MM.1S (cell line): Measurements from ENCODE around the gene DPP10.
"Not testable (repeated sequence)": the region's sequence is repeated elsewhere in the genome, so short reads cannot be mapped to it uniquely, and the experiment has no call there.

ENCODE experiments used
- DNase-seq: peaks from one replicate; pipeline ENCODE4 v3.0.0-alpha.2; 2015
- H2AFZ ChIP-seq: fragments of 300-600 bp; sonication (generic); 2 replicates; pipeline ENCODE4 v1.6.0; 2016; ENCODE audit warnings: antibody characterized with exemption, low read length
- H3F3A ChIP-seq: fragments of 300-600 bp; sonication (generic); 2 replicates; pipeline ENCODE4 v1.6.1; 2016; ENCODE audit warnings: mild to moderate bottlenecking, antibody characterized with exemption, low read length, moderate library complexity, mixed read lengths; ENCODE audit not compliant: insufficient read depth
- H3K27ac ChIP-seq: fragments of 300-600 bp; sonication (generic); 2 replicates; pipeline ENCODE4 v1.5.1; 2016; ENCODE audit warnings: mild to moderate bottlenecking, low read length
- H3K27me3 ChIP-seq: fragments of 300-600 bp; sonication (generic); replicated peaks from 2 replicates; pipeline ENCODE4 v1.6.0; 2016; ENCODE audit warnings: low read length; ENCODE audit not compliant: insufficient read depth
- H3K36me3 ChIP-seq: fragments of 300-600 bp; sonication (generic); replicated peaks from 2 replicates; pipeline ENCODE4 v1.6.1; 2016; ENCODE audit warnings: mild to moderate bottlenecking, low read length, mixed read lengths; ENCODE audit not compliant: insufficient read depth
- H3K4me1 ChIP-seq: fragments of 300-600 bp; sonication (generic); 2 replicates; pipeline ENCODE4 v1.6.1; 2016; ENCODE audit warnings: low read length, mixed read lengths
- H3K4me2 ChIP-seq: fragments of 300-600 bp; sonication (generic); 2 replicates; pipeline ENCODE4 v1.6.0; 2016; ENCODE audit warnings: low read depth, low read length
- H3K4me3 ChIP-seq: fragments of 300-600 bp; sonication (generic); 2 replicates; pipeline ENCODE4 v1.5.1; 2016; ENCODE audit warnings: low read length, mixed read lengths
- H3K79me2 ChIP-seq: fragments of 300-600 bp; sonication (generic); 2 replicates; pipeline ENCODE4 v1.6.1; 2016; ENCODE audit warnings: mixed run types, low read length, mixed read lengths
- H3K9ac ChIP-seq: fragments of 300-600 bp; sonication (generic); 2 replicates; pipeline ENCODE4 v1.6.1; 2016; ENCODE audit warnings: low read length, mixed read lengths
- H3K9me2 ChIP-seq: fragments of 300-600 bp; sonication (generic); replicated peaks from 2 replicates; pipeline ENCODE4 v1.6.1; 2016; ENCODE audit warnings: mild to moderate bottlenecking, low read length, mixed read lengths; ENCODE audit not compliant: insufficient read depth
- H3K9me3 ChIP-seq: fragments of 300-600 bp; sonication (generic); replicated peaks from 2 replicates; pipeline ENCODE4 v1.6.1; 2016; ENCODE audit warnings: mild to moderate bottlenecking, low read length, mixed read lengths; ENCODE audit not compliant: insufficient read depth
- H4K20me1 ChIP-seq: fragments of 300-600 bp; sonication (generic); 2 replicates; pipeline ENCODE4 v1.6.1; 2016; ENCODE audit warnings: mild to moderate bottlenecking, low read length, moderate library complexity, mixed read lengths; ENCODE audit not compliant: insufficient read depth
- EZH2 ChIP-seq: fragments of 300-600 bp; sonication (generic); optimal IDR thresholded peaks from 2 replicates; pipeline ENCODE3; 2017; ENCODE audit warnings: low read depth, mild to moderate bottlenecking, antibody characterized with exemption, low read length, mixed read lengths
- EZH2phosphoT487 ChIP-seq: fragments of 300-600 bp; sonication (generic); IDR thresholded peaks from 2 replicates; pipeline ENCODE4 v1.6.1; 2018; ENCODE audit warnings: antibody characterized with exemption, low read length
- TF ChIP-seq, protein P1 (sequence below): fragments of 300-600 bp; sonication (generic); IDR thresholded peaks from 2 replicates; pipeline ENCODE4 v1.5.1; 2016; ENCODE audit warnings: antibody characterized with exemption, low read length, mixed read lengths

Gene DPP10

DNA sequence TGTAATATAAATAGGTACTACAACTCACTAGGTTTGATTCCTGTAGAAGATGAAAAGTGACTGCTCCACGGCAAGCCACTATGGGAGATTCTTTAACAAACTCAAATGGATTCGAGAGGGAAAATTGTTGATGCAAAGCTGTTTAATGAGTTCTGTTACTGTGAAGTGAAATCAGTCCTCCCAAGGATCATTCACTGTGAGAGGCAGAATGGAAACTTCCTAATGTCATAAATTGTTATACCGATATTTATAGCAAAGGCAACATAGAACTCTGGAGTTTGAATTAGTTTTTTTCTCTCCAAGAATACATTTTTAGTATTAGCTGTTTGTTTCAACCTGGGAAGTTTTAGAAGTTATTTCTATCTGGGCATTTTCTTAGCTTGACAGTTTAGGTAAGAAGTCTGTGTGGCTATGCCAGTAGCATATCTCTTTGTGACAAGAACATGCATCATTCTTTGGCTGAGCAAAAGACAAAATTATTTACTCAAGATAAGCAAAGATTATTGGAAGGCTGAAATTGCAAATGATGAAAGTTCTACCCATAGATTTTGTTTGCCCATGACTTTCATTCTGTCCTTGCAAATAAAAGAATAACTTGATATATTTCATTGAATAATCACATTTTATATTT, 979.7 kb downstream of the DPP10 start:
- H3K4me3 ChIP-seq = no peak overlapping the region
- no peak for DNase-seq
- no peak overlapping the region for H2AFZ ChIP-seq
- H3K4me2 ChIP-seq = no peak overlapping the region
- no peaks in the 10 kb centered on the region for H3K4me1 ChIP-seq
- no peaks in the 10 kb centered on the region for H4K20me1 ChIP-seq
- H3F3A ChIP-seq = no peaks in the 10 kb centered on the region
- H3K36me3 ChIP-seq = no peaks in the 10 kb centered on the region
- H3K9me3 ChIP-seq = no peaks in the 10 kb centered on the region
- no peak overlapping the region for H3K9ac ChIP-seq
- H3K79me2 ChIP-seq = no peaks in the 10 kb centered on the region
- TF ChIP-seq EZH2phosphoT487 (no peak), EZH2 (no peak)
- TF ChIP-seq, protein P1, sequence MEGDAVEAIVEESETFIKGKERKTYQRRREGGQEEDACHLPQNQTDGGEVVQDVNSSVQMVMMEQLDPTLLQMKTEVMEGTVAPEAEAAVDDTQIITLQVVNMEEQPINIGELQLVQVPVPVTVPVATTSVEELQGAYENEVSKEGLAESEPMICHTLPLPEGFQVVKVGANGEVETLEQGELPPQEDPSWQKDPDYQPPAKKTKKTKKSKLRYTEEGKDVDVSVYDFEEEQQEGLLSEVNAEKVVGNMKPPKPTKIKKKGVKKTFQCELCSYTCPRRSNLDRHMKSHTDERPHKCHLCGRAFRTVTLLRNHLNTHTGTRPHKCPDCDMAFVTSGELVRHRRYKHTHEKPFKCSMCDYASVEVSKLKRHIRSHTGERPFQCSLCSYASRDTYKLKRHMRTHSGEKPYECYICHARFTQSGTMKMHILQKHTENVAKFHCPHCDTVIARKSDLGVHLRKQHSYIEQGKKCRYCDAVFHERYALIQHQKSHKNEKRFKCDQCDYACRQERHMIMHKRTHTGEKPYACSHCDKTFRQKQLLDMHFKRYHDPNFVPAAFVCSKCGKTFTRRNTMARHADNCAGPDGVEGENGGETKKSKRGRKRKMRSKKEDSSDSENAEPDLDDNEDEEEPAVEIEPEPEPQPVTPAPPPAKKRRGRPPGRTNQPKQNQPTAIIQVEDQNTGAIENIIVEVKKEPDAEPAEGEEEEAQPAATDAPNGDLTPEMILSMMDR = no peak
- H3K27me3 ChIP-seq = no peaks in the 10 kb centered on the region
- H3K27ac ChIP-seq = no peak overlapping the region
- no peaks in the 10 kb centered on the region for H3K9me2 ChIP-seq

DNA sequence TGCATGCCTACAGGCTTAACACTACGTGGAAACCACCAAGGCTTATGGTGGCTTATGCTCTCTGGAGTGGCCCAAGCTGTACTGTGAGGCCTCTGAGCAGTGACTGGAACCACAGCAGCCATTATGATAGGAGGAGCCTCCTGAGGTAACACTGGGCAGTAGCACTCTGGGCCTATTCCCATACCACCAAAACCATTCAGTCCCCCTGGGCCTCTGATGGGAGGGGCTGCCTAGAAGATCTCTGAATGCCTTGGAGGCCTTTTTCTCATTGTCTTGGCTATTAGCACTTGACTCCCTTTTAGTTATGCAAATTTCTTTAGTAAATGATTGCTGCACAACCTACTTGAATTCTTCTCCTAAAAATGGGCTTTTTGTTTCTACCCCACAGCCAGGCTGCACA, 985.0 kb downstream of the DPP10 start:
- no peaks in the 10 kb centered on the region for H3K36me3 ChIP-seq
- H2AFZ ChIP-seq = no peak overlapping the region
- no peaks in the 10 kb centered on the region for H3K27me3 ChIP-seq
- no peak for DNase-seq
- no peaks in the 10 kb centered on the region for H3K79me2 ChIP-seq
- TF ChIP-seq, protein P1 = no peak
- TF ChIP-seq EZH2phosphoT487 (no peak), EZH2 (no peak)
- no peaks in the 10 kb centered on the region for H3K9me3 ChIP-seq
- no peak overlapping the region for H3K9ac ChIP-seq
- H4K20me1 ChIP-seq = no peaks in the 10 kb centered on the region
- no peaks in the 10 kb centered on the region for H3K9me2 ChIP-seq
- H3K4me1 ChIP-seq = no peaks in the 10 kb centered on the region
- H3F3A ChIP-seq = no peaks in the 10 kb centered on the region
- no peak overlapping the region for H3K4me2 ChIP-seq
- H3K4me3 ChIP-seq = no peak overlapping the region
- H3K27ac ChIP-seq = no peak overlapping the region

- not testable (repeated sequence) for H3F3A ChIP-seq, H3K4me2 ChIP-seq, DNase-seq, H3K9me2 ChIP-seq, H3K4me1 ChIP-seq, H3K4me3 ChIP-seq, H3K36me3 ChIP-seq, H3K9ac ChIP-seq, H3K27me3 ChIP-seq, H4K20me1 ChIP-seq, H3K27ac ChIP-seq, H2AFZ ChIP-seq, H3K79me2 ChIP-seq, H3K9me3 ChIP-seq
Measured at GRCh38 chr2:115440746-115441145, 998.3 kb downstream of the DPP10 start.

- H3K9me3 ChIP-seq = no peaks in the 10 kb centered on the region
- no peaks in the 10 kb centered on the region for H3K4me1 ChIP-seq
- H3K79me2 ChIP-seq = no peaks in the 10 kb centered on the region
- H3K4me3 ChIP-seq = no peak overlapping the region
- H2AFZ ChIP-seq = no peak overlapping the region
- no peak for DNase-seq
- TF ChIP-seq, protein P1 = no peak
- TF ChIP-seq EZH2 = no peak
- H3K4me2 ChIP-seq = no peak overlapping the region
- H3F3A ChIP-seq = no peaks in the 10 kb centered on the region
- H3K9ac ChIP-seq = no peak overlapping the region
- no peaks in the 10 kb centered on the region for H3K36me3 ChIP-seq
- no peak overlapping the region for H3K27ac ChIP-seq
- H4K20me1 ChIP-seq = no peaks in the 10 kb centered on the region
- H3K9me2 ChIP-seq = no peaks in the 10 kb centered on the region
- H3K27me3 ChIP-seq = no peaks in the 10 kb centered on the region
Measured at GRCh38 chr2:115443539-115444185, 1001.2 kb downstream of the DPP10 start.
